Fibroblast of lung (primary cell): ENCODE results near the gene FAAP24. TPM values are rescaled to one million over a fixed set of nuclear protein-coding genes. Genes with fewer than 3 reads are reported as not detected.
"Not testable (repeated sequence)": the region's sequence is repeated elsewhere in the genome, so short reads cannot be mapped to it uniquely, and the experiment has no call there.

ENCODE experiments used
- DNase-seq, 2 donors: peaks; one replicate each; pipeline versions ENCODE4 v3.0.0 to v3.0.0-alpha.2; 2010; ENCODE audit warnings: low read depth in 2 of 2
- H2AFZ ChIP-seq: 2 replicates; pipeline ENCODE4 v1.5.1; 2012; ENCODE audit warnings: low read length, control low read depth, inconsistent platforms
- H3K27ac ChIP-seq: 2 replicates; pipeline ENCODE4 v1.5.1; 2011; ENCODE audit warnings: low read length, control low read depth; ENCODE audit not compliant: insufficient read depth
- H3K27me3 ChIP-seq: 2 replicates; pipeline ENCODE4 v1.5.1; 2011; ENCODE audit warnings: mild to moderate bottlenecking, low read length; ENCODE audit not compliant: control insufficient read depth, insufficient read depth
- H3K36me3 ChIP-seq: 2 replicates; pipeline ENCODE4 v1.5.1; 2011; ENCODE audit warnings: low read length; ENCODE audit not compliant: control insufficient read depth, insufficient read depth
- H3K4me1 ChIP-seq: 2 replicates; pipeline ENCODE4 v1.5.1; 2011; ENCODE audit warnings: low read length; ENCODE audit not compliant: control insufficient read depth, insufficient read depth; ENCODE audit errors: extremely low read depth
- H3K4me2 ChIP-seq: 2 replicates; pipeline ENCODE4 v1.5.1; 2011; ENCODE audit warnings: low read length, control low read depth; ENCODE audit not compliant: insufficient read depth; ENCODE audit errors: extremely low read depth
- H3K4me3 ChIP-seq, 4 experiments: fragments of 200-600 bp in 1 of 4; sonication (generic) in 1 of 4; replicated peaks in 1 of 4; 2 replicates each; pipeline ENCODE4 v1.5.1; 2011 to 2016; ENCODE audit warnings: low read length in 4 of 4, low read depth in 3 of 4, mild to moderate bottlenecking in 3 of 4, control low read depth in 2 of 4, inconsistent platforms in 1 of 4, mixed read lengths in 1 of 4; ENCODE audit not compliant: insufficient read depth in 1 of 4; ENCODE audit errors: control extremely low read depth in 1 of 4
- H3K79me2 ChIP-seq: 2 replicates; pipeline ENCODE4 v1.5.1; 2012; ENCODE audit warnings: mild to moderate bottlenecking, low read length, inconsistent platforms; ENCODE audit not compliant: control insufficient read depth, insufficient read depth
- H3K9ac ChIP-seq: 2 replicates; pipeline ENCODE4 v1.5.1; 2011; ENCODE audit warnings: mild to moderate bottlenecking, low read length, control low read depth; ENCODE audit not compliant: insufficient read depth
- H3K9me3 ChIP-seq: 2 replicates; pipeline ENCODE4 v1.5.1; 2012; ENCODE audit warnings: low read depth, low read length; ENCODE audit not compliant: control insufficient read depth, insufficient read depth
- H4K20me1 ChIP-seq: 2 replicates; pipeline ENCODE4 v1.5.1; 2011; ENCODE audit warnings: low read length; ENCODE audit not compliant: control insufficient read depth, insufficient read depth; ENCODE audit errors: extremely low read depth
- EZH2 ChIP-seq: IDR thresholded peaks from 2 replicates; pipeline ENCODE4 v1.5.1; 2012; ENCODE audit warnings: low read length, control low read depth, mild to moderate bottlenecking; ENCODE audit errors: missing control alignments
- polyA plus RNA-seq, 2 donors: library from polyadenylated mRNA; depleted of rRNA in 1 of 2; stranded (reverse) in 1 of 2; unstranded in 1 of 2; fragments of >200 nt; gene quantifications; 2 replicates each; pipeline ENCODE4 v1.2.1, GENCODE V29; 2011 to 2012; ENCODE audit warnings: missing spikeins in 1 of 2
- total RNA-seq: library from RNA; depleted of rRNA; stranded (reverse); fragments of >200 nt; gene quantifications from 2 replicates; pipeline ENCODE4 v1.2.1, GENCODE V29; 2014
- TF ChIP-seq, protein P1 (sequence below), 2 donors: IDR thresholded peaks in 1 of 2; conservative IDR thresholded peaks in 1 of 2; 1 replicate in 1 of 2; 2 replicates in 1 of 2; pipeline ENCODE4 v1.5.1; 2011 to 2012; ENCODE audit warnings: low read length in 2 of 2, control low read depth in 1 of 2, inconsistent platforms in 1 of 2, low read depth in 1 of 2, mild to moderate bottlenecking in 1 of 2

Gene FAAP24
- total and polyA plus RNA-seq, 2 donors (not counting 1 experiment from before 2014, with no cell fraction given) = 2.3 to 3.0 TPM

DNA sequence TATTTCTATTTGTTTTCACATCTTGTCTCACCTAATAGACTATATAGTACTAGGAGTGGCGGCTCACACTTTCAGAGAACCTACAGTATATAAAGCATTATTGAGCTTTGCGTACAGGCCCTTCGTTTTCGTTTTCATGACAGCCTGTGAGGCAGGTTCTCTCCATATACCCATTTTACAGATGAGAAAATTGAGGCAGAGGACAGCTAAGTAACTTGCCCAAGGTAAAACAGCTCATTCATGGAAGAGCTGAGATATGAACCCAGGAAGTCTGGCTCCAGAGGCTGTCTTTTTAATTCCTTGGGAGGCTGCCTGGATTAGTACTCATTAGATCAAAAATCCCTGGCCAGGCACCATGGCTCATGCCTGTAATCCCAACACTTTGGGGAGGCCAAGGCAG lies 28.9 kb downstream of the FAAP24 start:
- H3K27me3 ChIP-seq = no peaks in the 10 kb centered on the region
- no peaks in the 10 kb centered on the region for H4K20me1 ChIP-seq
- no peak for DNase-seq
- H3K4me3 ChIP-seq = no peak overlapping the region
- no peak for TF ChIP-seq EZH2
- TF ChIP-seq, protein P1, sequence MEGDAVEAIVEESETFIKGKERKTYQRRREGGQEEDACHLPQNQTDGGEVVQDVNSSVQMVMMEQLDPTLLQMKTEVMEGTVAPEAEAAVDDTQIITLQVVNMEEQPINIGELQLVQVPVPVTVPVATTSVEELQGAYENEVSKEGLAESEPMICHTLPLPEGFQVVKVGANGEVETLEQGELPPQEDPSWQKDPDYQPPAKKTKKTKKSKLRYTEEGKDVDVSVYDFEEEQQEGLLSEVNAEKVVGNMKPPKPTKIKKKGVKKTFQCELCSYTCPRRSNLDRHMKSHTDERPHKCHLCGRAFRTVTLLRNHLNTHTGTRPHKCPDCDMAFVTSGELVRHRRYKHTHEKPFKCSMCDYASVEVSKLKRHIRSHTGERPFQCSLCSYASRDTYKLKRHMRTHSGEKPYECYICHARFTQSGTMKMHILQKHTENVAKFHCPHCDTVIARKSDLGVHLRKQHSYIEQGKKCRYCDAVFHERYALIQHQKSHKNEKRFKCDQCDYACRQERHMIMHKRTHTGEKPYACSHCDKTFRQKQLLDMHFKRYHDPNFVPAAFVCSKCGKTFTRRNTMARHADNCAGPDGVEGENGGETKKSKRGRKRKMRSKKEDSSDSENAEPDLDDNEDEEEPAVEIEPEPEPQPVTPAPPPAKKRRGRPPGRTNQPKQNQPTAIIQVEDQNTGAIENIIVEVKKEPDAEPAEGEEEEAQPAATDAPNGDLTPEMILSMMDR (conservative IDR thresholded peaks at IDR 0.05 in 1 of 2, IDR thresholded peaks at IDR 0.05 in 1 of 2; ENCODE audit: low read depth in 1 of 2, low read length in 2 of 2) = no peak
- H3K9ac ChIP-seq = no peak overlapping the region
- H2AFZ ChIP-seq = no peak overlapping the region
- H3K79me2 ChIP-seq = no peaks in the 10 kb centered on the region
- H3K36me3 ChIP-seq = no peaks in the 10 kb centered on the region
- no peaks in the 10 kb centered on the region for H3K4me1 ChIP-seq
- no peak overlapping the region for H3K4me2 ChIP-seq
- no peaks in the 10 kb centered on the region for H3K9me3 ChIP-seq
- no peak overlapping the region for H3K27ac ChIP-seq

- H3K4me1 ChIP-seq, H3K36me3 ChIP-seq, H3K9ac ChIP-seq, H3K79me2 ChIP-seq, H3K27me3 ChIP-seq, H3K9me3 ChIP-seq, H3K27ac ChIP-seq, H3K4me3 ChIP-seq, H2AFZ ChIP-seq, H4K20me1 ChIP-seq, H3K4me2 ChIP-seq: not testable (repeated sequence)
- DNase-seq = peak in 1 of 2 donors; percentile 3
These were observed 30.3 kb downstream of the FAAP24 start for GRCh38 chr19:33002126-33002865.

- not testable (repeated sequence) for DNase-seq, H3K79me2 ChIP-seq, H3K36me3 ChIP-seq, H3K9me3 ChIP-seq, H2AFZ ChIP-seq, H3K4me3 ChIP-seq, H3K27me3 ChIP-seq, H3K4me1 ChIP-seq, H3K9ac ChIP-seq, H3K4me2 ChIP-seq, H3K27ac ChIP-seq, H4K20me1 ChIP-seq
These were observed 31.5 kb downstream of the FAAP24 start for GRCh38 chr19:33003424-33004024.

GRCh38 chr19:33005440-33005839 lies 33.4 kb downstream of the FAAP24 start:
- Histone ChIP-seq H3K9ac (no peak overlapping the region), H3K4me3 (no peak overlapping the region), H3K79me2 (no peaks in the 10 kb centered on the region), H3K27ac (no peak overlapping the region), H3K36me3 (no peaks in the 10 kb centered on the region), H4K20me1 (no peaks in the 10 kb centered on the region), H3K4me1 (no peaks in the 10 kb centered on the region), H3K4me2 (no peak overlapping the region), H3K27me3 (no peaks in the 10 kb centered on the region), H2AFZ (no peak overlapping the region), H3K9me3 (no peaks in the 10 kb centered on the region)
- TF ChIP-seq EZH2 = no peak
- TF ChIP-seq, protein P1 (conservative IDR thresholded peaks at IDR 0.05 in 1 of 2, IDR thresholded peaks at IDR 0.05 in 1 of 2; ENCODE audit: low read depth in 1 of 2, low read length in 2 of 2) = no peak
- DNase-seq = no peak
